ENCODE measurements around the gene ZBTB20.

ZBTB20 gene

DNA sequence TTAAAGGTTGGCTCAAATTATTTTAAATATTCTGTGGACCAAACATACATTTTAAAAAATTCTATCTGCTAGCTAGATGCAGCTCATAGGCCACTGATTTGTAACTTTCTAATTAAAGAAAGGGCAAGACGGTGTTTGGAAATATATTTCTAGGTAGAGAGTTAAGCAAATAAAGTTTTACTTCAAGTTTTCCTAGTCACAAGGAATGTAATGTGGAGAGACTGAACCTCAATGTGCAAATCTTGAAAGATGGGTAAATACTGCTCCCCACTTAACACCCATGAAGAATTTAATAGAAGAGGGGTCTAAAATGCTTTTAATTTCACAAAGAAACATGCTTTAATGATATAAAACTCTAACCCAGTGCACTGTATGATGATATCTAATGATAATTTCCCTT lies 678.0 kb downstream of the ZBTB20 start:
- DNase-seq (ENCODE audit: low read depth) = no peak

GRCh38 chr3:114466816-114467215 lies 680.3 kb downstream of the ZBTB20 start:
- DNase-seq (ENCODE audit: low read depth) = no peak

- no peak for DNase-seq (ENCODE audit: low read depth)
These were observed 680.8 kb downstream of the ZBTB20 start for GRCh38 chr3:114466251-114466650.

DNA sequence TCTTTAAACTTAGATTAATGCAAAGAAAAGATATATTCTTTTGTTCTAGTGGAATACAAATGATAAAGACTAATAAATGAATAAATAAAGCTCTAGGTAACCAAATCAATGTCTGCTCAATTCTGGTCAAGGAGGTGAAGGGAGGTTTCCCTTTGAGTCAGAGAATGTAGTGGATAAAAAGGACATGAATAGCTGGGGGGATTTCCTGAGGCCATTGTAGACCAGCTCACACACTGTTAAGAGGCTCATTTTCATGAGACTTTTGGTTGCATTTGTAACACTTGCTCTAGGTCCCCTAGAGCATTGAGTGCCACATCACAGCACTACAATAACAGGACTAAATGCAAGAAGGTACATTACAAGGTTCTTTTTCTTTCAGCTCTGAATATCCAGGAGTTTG lies 682.5 kb downstream of the ZBTB20 start:
- no peak for DNase-seq (ENCODE audit: low read depth)

GRCh38 chr3:114462750-114463149 lies 684.3 kb downstream of the ZBTB20 start:
- no peak for DNase-seq (ENCODE audit: low read depth)

GRCh38 chr3:114460459-114460858 lies 686.6 kb downstream of the ZBTB20 start:
- DNase-seq (ENCODE audit: low read depth) = no peak

GRCh38 chr3:114456742-114457141 lies 690.3 kb downstream of the ZBTB20 start:
- no peak for DNase-seq (ENCODE audit: low read depth)

DNA sequence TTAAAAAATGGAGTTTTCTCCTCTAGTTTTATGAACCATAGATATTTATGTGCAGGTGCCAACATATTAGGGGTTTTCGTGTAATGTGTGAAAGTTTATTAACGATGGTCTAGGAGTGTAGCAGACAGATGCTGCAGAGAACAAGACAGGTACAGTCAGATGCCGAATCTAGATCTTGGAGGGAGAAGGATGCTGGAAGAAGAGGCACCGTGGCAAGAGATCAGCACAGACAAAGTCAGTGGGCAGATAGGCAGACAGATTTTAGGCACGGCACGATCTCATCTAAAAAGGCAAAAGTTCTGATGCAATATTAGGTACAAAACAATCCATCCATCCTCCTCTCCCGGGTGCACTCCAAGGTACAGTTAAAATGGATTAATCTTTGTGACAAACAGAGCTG lies 691.7 kb downstream of the ZBTB20 start:
- DNase-seq (ENCODE audit: low read depth) = no peak

DNA sequence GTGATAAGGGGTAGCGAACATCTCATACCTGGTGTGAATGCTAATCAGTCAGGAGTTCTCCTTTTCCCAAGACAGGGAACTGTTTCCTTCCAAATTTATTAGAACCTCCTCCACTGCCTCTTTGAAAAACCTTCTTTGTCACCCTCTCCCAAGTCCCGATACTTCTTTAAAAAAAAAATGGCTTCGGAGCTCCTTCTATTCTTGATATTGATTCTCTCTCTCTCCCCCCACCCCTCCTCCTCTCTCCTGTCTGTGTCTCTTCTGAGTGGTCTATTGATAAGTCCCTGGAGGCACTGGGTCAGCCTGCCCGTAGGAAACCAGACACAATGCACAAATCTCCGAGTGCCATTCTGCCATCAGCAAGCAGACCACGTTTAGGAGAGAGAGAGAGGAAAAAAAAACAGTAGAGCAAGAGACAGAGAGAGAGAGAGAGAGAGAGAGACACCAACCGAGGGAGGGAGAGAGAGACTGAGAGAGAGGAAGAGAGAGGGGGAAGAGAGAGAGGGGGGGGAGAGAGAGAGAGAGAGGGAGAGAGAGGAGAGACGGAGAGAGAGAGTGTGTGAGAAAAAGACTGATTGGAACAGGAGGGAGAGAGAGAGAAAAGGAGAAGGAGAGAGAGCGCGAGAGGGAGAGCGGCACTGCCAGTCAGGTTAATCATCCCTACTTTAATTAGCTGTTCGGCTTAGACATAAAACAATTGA lies 692.4 kb downstream of the ZBTB20 start:
- DNase-seq (ENCODE audit: low read depth) = no peak

GRCh38 chr3:114453361-114453780 lies 693.7 kb downstream of the ZBTB20 start:
- DNase-seq (ENCODE audit: low read depth) = no peak

DNA sequence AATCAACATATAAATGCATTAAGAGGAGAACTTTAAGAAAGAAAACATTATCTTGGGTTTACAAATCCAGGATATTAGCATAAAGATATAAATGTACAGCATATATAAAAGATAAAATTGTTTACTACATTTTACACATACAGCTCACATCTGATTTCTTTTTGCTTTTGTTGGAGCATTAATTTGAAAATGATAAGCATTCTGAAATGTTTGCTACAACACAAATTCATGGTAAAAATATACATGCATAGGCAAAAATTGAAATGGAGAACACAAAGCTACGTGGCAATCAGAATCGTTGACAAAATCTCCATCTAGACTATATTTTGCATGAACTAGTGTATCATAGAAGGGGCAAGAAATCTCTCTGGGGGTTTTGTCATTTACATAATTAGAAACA lies 694.2 kb downstream of the ZBTB20 start:
- DNase-seq (ENCODE audit: low read depth) = no peak

DNA sequence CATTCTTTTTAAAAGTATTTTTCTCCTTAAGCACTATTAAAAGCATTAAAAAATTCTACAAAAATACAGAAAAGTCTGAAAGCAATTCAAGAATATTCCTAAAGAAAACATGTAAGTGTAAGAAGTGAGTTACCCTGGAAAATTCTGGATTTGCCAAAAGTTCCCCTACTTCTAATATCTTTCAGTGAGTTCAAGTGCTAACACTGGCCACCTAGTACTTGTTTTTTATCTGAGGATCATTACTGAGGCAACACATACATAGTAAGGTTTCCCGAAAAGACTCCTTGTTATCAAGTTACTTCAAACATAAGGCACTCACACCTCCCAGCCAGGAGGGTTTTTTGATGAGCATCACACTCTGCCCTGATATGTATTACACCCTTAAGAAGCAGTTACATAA lies 694.8 kb downstream of the ZBTB20 start:
- no peak for DNase-seq (ENCODE audit: low read depth)

DNA sequence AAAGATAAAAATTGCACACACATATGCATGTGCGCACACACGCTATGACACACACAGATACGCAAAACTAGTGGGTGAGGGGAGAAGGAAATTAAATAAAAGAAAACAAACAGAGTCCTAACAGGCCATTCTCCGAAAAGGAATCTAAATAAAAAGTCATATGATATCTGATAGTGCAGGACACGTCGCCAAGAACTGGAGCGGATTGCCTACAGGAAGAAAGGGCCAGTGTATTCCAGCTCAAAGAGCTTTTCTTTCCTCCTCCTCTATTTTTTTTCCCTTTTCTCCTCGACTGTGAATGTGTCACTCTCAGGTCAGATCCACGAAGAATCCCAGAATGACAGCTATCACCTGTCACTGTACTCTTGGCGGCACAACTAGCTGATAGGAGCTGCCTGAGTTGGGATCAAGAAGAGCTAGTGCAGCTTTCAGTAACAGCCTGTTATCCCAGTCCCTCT lies 695.5 kb downstream of the ZBTB20 start:
- no peak for DNase-seq (ENCODE audit: low read depth)

DNA sequence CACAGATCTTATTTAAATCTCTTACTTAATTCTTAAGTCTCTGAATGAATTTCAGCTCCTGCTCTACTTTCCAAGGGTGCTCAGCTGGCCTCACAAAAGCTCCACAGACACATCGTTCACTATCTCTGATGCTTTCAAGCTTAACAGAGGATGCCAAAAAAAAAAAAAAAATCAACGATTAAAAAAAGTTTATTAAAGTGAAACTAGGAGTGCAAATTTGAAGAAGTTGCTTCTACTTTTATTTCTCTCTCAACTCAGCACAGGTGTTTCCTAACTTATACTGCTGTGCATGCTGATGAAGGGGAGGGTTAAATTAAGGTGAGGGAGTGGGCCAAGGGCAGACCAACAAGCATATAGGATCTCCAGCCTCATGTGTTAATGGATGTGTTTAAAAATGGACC lies 696.0 kb downstream of the ZBTB20 start:
- DNase-seq (ENCODE audit: low read depth) = no peak

- DNase-seq (ENCODE audit: low read depth) = no peak
These were observed 697.0 kb downstream of the ZBTB20 start for GRCh38 chr3:114450008-114450596.

DNA sequence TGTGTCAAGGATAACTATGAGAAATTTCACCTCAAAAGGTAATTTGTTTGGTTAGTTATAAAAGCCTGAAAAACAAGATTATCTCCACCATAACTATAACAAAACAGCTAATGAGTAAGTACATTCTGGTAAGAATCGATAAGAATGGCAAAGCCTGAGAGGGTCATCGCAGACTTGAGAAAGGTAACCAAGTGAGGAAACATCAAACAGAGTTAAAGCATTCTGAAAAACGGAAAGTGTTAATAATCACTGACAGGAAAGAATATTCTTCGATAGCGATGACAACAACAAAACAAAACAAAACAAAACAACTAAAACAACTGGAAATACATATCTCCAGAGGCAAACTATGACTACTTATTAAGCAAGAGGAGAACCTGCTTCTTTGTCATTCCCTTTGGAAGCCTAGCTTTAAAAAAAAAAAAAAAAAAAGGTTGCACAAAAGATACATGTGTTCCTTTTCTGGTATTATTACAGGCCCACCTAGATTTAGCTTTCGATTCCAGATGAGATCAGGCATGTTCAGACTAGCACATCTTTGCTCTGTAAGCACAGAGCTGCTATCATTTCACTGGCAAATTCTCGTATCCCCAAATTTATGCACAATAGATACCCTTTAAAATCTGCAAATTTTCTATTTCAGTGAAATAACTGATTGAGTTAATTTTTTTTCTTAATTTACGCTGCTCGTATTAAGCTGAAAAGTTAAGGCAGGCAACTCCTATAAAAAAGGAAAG lies 697.6 kb downstream of the ZBTB20 start:
- DNase-seq (ENCODE audit: low read depth) = no peak

DNA sequence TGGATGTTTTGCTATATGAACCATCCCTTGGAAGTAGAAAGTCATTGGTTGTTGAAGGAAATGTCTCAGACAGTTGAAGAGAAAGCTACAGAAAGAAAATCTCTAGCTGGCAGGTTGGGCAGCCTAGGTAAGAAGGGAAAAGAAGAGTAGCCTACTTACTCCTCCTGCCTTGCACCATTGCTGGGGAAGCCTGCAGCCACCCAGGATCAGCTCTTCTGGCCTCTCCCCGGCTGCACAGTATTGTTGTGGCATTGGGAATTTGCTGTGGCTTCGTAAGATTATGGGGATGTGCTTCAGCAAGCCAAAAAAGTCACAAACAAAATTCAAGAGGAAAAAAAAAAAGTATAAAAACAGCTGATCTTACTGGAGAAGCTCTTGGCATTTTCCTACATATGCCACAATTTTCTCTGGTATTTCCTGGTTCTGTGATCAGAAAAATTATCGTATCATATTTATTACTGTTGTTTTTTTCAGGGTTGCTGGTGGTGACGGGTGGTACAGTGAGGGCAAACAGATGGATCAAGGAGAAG lies 699.1 kb downstream of the ZBTB20 start:
- DNase-seq (ENCODE audit: low read depth) = no peak

- DNase-seq (ENCODE audit: low read depth) = no peak
These were observed 699.5 kb downstream of the ZBTB20 start for GRCh38 chr3:114447545-114447944.

- no peak for DNase-seq (ENCODE audit: low read depth)
These were observed 700.5 kb downstream of the ZBTB20 start for GRCh38 chr3:114446600-114446999.

- DNase-seq (ENCODE audit: low read depth) = no peak
These were observed 701.9 kb downstream of the ZBTB20 start for GRCh38 chr3:114445233-114445632.

DNA sequence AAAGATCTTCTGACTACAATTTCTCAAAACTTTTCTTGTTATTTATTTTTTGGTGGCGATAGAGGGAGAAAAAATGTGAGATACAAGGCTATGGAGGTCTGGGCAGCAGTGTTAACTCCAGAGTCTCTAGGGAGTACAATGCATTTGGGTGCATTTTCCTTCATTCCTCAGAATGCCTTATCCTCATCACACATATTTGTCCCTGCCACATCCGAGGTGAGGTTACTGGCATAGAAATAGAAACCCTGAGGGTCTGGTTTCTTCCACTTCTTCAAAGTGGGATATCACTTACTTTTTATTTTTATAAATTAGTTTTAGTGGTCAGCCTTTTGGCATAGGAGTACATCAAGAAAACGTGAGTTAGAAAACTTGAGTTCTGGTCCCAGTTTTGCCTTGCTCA lies 702.9 kb downstream of the ZBTB20 start:
- no peak for DNase-seq (ENCODE audit: low read depth)

- no peak for DNase-seq (ENCODE audit: low read depth)
These were observed 704.8 kb downstream of the ZBTB20 start for GRCh38 chr3:114442246-114442645.

- no peak for DNase-seq (ENCODE audit: low read depth)
These were observed 705.7 kb downstream of the ZBTB20 start for GRCh38 chr3:114441386-114441785.

Data from stimulated activated CD8-positive, alpha-beta memory T cell treated with anti-CD3 and anti-CD28 coated beads, Interleukin-12 subunit alpha, Interleukin-12 subunit beta, amount 100 ng/mL, for 4 hours (primary cell).